Activated CD8-positive, alpha-beta memory T cell treated with anti-CD3 and anti-CD28 coated beads, Interleukin-2, amount 50 U/mL, for 4 hours (primary cell): ENCODE data around the gene ROGDI.

Experiments
- DNase-seq: peaks from one replicate; pipeline ENCODE4 v3.0.0-alpha.2; 2020

The ROGDI gene

GRCh38 chr16:4801962-4802658, at the start of gene ROGDI:
ROGDI (minus strand) TSS chr16:4802633; CDS start chr16:4802571, 62 bp downstream.
- DNase-seq: peak; percentile 73

DNA sequence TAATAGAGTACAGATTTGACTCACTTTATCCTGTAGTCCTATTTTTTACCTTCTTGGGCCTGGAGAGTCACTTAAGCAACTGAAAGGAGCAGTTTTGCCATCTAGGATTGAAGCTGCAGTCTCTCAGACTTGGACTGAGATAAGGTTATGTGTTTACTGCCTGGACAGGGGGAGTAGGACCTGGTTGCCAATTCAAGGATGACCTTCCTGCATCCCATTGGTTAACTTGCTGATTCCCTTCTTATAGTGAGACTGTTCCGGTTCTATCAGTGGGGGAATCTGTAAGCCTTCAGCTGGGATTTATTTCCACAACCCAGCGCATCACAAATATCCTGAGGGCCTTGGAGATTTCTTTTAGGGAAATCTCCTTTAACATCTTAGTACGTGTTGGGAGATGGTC, 47.8 kb upstream of the ROGDI start:
- DNase-seq: no peak

GRCh38 chr16:4847774-4848587, 45.5 kb upstream of the ROGDI start:
- DNase-seq: peak; percentile 31

DNA sequence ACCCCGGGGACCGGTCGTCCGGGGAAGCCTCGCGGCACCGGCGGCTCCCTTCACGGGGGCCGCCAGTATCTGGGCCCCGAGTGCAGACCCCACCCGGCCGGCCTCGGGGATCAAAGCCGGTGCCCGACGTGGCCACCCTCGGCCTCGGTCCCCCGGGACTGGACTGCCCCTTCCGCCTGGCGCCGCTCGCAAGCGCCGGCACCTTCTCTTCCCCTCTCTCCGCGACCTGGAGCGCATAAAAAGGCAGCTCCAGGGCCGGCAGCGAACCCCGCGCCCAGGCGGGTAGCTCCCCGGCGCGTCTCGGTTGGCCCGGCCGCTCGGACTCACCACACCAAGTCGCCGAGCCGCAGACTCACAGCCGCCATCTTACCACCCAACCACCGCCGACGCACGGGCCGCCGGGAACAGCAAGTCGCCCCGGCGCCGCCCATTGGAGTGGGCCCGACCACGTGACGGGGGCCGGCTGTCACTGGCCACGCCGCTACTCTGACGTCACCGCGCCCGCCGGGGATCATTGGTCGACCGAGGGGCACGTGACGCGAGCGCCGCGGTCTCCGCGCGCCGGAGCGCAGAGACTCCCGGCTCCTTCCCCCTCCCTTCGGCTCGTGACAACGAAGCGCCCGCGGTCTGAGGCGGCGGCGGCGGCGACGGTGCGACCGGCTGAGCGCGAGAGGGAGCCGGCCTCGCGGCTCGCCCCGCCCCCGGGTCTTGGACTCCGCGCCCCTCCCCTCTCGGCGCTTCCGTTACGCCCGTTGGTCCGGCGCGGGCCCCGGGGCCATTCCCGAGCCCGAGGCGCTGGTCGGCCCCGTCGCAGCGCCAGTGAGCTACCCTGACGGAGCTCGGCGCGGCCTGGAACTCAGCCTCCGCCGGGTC, 44.7 kb upstream of the ROGDI start, which contains the start of the genes GLYR1 and UBN1:
Gene GLYR1 (minus strand): TSS at position 388 of the 873 bp plus-strand sequence. CDS start 23 bp downstream, at position 365.
Gene UBN1 (plus strand): TSS at position 581 of the 873 bp plus-strand sequence. CDS start 5,437 bp downstream, outside the sequence.
- DNase-seq: peak; percentile 100

GRCh38 chr16:4846503-4846900, 44.1 kb upstream of the ROGDI start:
- no peak for DNase-seq

GRCh38 chr16:4840984-4841383, 38.6 kb upstream of the ROGDI start:
- no peak for DNase-seq

DNA sequence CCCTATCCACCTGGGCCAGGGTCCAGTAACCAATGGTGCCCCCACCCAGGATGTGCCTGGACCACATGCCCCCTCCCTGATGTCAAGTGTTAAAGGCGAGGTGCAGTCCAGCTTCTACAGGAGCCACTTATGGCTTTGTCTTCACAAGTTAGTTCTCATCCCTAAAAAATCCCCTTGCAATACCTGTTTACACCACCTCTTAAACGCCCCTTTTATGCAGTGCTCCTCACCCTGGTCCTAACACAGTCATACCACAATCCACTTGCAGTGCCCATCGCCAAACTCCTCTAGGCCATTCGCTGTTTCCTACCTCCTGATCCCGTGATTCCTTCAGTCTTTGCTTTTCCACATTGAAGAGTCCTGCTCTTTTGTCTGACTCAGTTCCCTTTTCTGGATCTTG, 37.5 kb upstream of the ROGDI start:
- no peak for DNase-seq

DNA sequence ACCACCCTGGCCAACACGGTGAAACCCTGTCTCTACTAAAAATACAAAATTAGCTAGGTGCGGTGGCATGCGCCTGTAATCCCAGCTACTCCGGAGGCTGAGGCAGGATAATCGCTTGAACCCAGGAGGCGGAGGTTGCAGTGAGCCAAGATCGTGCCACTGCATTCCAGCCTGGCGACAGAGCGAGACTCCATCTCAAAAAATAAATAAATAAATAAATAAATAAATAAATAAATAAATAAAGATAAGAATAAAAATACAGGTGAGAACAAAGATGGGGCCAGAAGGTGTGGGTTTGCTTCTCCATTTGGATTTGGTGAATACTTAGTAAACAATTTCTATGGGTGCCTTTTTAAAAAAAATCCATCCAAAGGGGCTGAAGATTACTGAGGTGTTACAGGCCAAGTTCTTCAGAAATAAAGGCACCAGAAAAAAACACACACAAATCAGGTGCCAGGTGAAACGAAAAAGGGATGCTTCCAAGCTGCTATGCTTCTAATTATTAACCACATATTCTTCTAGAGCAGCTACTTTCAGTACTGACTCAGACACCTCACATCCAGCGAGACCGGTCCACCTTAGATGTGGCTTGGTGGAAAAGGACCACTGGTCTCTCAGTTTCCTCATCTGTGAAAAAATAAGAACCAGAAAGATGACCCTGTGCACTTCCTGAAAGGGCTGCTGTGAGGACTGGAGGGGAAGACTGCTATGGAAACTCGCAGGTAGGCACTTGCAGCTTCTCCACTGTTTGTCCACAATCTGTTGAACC, 35.5 kb upstream of the ROGDI start:
- DNase-seq: no peak

DNA sequence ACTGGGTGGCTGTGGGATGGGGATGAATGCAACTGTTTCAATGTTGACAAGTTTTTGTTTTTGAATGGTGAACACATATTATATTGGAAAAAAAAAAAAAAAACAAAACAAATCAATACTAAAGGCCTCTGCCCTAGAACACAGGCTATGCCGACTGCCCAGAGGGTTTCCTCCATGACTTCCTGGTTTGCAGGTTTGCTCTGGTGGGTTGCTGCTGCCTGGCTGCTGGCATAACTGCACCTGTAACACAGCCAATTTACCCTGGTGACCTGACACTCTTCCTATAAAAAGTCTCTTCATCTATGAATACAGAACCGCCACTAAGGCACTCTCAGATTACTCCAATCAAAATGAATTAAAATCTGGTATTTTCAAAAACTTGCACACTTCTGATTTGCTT, 34.3 kb upstream of the ROGDI start:
- no peak for DNase-seq

DNA sequence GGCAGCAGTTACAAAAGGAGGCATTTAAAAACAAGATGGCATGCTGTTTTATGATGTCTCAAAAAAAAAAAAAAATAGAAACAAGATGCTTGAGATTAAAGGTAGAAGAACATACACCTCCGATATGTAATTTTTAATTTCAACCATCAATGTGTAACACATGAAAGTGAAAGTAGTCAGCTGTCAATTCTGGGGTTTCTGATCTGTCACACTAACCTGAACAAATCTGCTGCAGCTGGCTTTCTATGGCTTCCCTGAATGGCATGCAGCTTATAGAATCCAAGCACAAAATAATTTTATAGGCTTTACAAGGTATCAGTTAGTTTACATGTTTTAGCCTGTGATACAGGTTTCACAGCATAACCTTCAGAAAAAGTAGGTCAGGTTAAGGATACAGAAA, 31.2 kb upstream of the ROGDI start:
- DNase-seq: no peak

- no peak for DNase-seq
Observed at GRCh38 chr16:4832698-4833343, 30.4 kb upstream of the ROGDI start.

DNA sequence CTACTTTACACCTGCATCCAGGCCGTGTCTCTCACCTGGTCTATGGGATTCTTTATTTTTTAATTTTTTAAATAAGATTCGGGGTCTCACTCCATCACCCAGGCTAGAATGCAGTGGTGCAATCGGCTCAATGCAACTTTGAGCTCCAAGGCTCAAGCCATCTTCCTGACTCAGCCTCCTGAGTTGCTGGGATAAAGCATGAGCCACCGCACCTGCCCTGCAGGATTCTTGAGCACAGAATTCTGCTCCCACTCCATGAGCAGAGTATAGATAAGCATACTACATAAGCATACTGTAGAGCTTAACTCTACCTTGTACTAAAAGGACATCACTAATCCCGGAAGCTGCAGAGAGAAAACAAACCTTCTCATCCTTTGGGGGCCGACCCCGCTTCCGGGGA, 29.2 kb upstream of the ROGDI start:
- no peak for DNase-seq

GRCh38 chr16:4830408-4830807, 28.0 kb upstream of the ROGDI start:
- DNase-seq: no peak

DNA sequence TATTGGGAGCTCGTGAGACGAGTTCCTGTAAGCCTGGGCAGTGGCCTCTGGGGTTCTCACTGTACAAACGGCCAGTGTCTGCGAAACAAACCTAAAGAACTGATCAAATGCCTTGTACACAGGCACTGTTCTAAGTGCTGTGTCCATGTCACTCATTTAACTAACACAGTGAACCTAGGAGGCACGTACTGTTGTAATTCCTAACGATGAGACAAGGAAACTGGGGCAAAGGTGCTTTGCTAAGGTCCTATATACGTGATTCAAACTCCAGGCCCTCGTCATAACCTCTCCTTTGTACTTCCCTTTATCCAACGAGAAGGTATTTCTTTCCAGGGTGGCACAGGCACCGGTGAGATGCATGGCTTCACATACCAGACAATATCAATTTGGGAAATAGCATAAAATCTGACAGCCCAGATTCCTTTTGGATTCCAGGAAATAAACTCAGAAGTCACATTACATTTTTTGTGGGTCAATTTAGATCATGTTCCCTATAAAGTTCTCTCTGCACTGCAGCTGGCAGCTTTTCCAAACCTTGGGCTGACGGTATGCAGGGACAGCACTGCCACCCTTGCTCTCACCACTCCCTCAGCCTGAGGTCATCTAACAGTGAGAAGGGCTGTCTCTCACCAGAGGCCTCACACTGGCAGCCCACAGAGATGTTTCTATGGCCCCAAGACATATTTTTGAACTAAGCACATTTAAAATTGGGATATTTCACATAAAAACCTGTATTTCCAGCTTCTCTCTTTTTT, 26.3 kb upstream of the ROGDI start:
- no peak for DNase-seq

GRCh38 chr16:4826980-4827379, 24.5 kb upstream of the ROGDI start:
- no peak for DNase-seq

GRCh38 chr16:4826526-4826925, 24.1 kb upstream of the ROGDI start:
- no peak for DNase-seq

DNA sequence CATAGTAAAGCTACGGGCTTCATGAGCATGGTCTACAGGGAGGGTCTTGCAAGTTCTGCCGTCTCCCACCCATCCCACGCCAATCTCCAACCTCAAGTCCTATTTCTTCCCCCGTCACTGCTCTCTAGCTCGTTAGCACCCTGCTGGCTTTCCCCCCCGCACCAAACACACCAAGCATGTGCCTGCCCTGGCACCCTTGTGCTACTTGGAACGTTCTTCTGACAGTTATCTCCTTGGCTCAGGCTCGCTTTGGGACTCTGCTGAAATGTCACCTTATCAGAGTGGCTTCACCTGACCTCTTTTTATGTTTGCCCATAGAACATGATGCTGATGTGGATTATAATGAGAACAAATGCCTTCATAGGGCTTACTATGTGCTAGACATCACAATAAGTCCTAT, 22.8 kb upstream of the ROGDI start:
- DNase-seq: no peak

DNA sequence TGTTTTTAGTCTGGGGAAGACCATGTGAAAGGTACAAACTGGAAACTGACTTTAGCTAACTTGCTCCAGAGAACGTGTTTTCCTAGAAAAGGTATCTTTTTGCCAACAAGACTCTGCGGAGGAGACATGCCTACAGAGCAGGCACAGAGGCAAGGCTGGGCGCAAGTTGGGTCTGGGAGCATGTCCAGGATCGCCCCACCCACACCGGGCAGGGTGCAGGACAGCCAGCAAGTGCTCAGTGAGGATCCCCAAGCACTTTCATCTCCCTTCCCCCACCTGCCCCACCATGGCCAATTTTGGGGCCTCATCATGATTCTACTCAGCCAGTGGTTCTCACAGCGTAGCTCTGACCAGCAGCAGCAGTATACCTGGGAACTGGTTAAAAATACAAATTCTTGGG, 18.2 kb upstream of the ROGDI start:
- DNase-seq: no peak

DNA sequence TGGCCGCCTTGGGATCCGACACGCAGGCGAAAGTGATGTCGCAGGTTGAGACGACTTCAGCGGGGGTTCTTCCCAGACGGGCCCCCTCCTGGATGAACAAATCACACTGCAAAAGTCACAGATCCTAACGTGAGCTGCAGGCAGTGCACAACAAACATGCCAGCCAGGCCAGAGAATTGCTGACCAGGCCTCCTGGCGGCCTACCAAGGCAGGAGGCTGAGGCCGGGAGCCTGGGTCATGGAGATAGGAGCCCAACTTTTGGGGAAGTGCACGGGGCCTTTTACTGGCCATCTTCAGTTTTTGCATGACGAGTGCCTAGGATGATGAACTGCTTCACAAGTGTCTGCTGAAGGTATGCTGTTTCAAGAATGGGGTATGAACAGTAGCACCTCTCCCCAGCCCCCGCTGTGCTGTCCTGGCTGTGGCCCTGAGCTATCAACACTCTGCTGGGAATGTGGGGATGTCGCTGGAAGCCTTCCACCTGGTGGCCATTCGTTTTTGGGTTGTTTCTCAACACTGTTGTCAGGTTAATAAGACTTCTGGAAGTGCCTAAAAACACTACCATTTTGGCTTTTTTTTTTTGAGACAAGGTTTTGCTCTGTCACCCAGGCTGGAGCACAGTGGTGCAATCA, 12.2 kb upstream of the ROGDI start:
- no peak for DNase-seq

DNA sequence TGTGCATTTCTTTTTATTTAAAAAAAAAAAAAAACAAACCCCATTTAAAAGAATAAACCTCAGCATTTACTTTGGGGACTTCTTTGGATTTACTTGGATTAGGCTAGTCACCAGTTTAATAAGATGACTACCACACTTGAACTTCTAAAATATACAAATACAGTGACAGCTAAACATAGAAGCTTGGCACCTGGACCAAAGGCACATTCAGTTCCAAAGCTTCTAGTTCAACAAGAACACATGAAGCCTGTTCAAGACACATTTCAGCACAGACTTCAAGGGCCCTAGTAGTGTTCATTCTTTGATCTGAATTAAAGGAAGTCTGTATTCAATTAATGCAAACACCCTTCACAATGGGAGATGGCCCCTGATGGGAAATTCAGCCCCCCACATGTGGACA, 11.6 kb upstream of the ROGDI start:
- DNase-seq: no peak
